Measurements from ENCODE around the gene ST8SIA1.

Gene ST8SIA1

DNA sequence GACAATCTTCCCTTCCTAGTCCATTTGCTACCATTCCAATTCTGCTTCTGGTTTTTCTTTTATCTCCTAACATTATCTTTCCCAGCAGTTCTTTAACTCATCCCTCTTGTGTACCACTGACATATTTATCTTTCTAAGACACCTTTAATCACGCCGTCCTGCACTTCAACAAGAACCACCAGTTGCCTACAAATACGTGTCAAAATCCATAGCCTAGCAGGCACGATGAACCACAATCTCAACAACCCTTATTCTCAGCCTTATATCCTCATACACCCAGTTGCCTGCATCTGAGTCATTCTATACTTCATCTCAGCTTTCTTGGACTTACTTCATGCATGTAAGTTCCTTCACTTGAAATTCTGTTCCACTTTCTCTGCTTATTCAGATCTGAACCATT, 16.4 kb upstream of the ST8SIA1 start:
- Mint-ChIP-seq H3K9me3 (no peaks in the 10 kb centered on the region), H3K27me3 (no peaks in the 10 kb centered on the region), H3K36me3 (ENCODE audit: low read depth) (no peaks in the 10 kb centered on the region), H3K4me3 (no peak overlapping the region), H3K27ac (no peak overlapping the region), H3K4me1 (ENCODE audit: low read depth) (peaks cover 12% of the 10 kb centered on the region)
- intact Hi-C loops (cut with micrococcal nuclease): no loop called here

- intact Hi-C loops (cut with micrococcal nuclease): no loop called here
- no peak overlapping the region for H3K27ac Mint-ChIP-seq
Observed at GRCh38 chr12:22348208-22348607, 13.7 kb upstream of the ST8SIA1 start.

GRCh38 chr12:22340143-22340542, 5.6 kb upstream of the ST8SIA1 start:
- Mint-ChIP-seq H3K4me3 (no peak overlapping the region), H3K36me3 (ENCODE audit: low read depth) (peaks cover 15% of the 10 kb centered on the region), H3K9me3 (peaks cover 30% of the 10 kb centered on the region), H3K27me3 (peaks cover 19% of the 10 kb centered on the region), H3K27ac (no peak overlapping the region), H3K4me1 (ENCODE audit: low read depth) (peaks cover 27% of the 10 kb centered on the region)
- intact Hi-C loops (cut with micrococcal nuclease): no loop called here

More at GRCh38 chr12:22348208-22348607, 13.7 kb upstream of the ST8SIA1 start:
- H3K4me3 Mint-ChIP-seq: no peak overlapping the region
- peaks cover 12% of the 10 kb centered on the region for H3K4me1 Mint-ChIP-seq (ENCODE audit: low read depth)
- no peaks in the 10 kb centered on the region for H3K36me3 Mint-ChIP-seq (ENCODE audit: low read depth)
- H3K9me3 Mint-ChIP-seq: peaks cover 6% of the 10 kb centered on the region
- H3K27me3 Mint-ChIP-seq: no peaks in the 10 kb centered on the region

GRCh38 chr12:22339691-22340090, 5.2 kb upstream of the ST8SIA1 start:
- peaks cover 24% of the 10 kb centered on the region for H3K27me3 Mint-ChIP-seq
- no peak overlapping the region for H3K27ac Mint-ChIP-seq
- H3K9me3 Mint-ChIP-seq: peaks cover 30% of the 10 kb centered on the region
- peaks cover 15% of the 10 kb centered on the region for H3K36me3 Mint-ChIP-seq (ENCODE audit: low read depth)
- intact Hi-C loops (cut with micrococcal nuclease): loop anchor here (5.0 to 10.0 kb wide), 2 partner anchors 105 to 642 kb away; no protein-coding TSS in a partner anchor
- peaks cover 31% of the 10 kb centered on the region for H3K4me1 Mint-ChIP-seq (ENCODE audit: low read depth)
- no peak overlapping the region for H3K4me3 Mint-ChIP-seq

GRCh38 chr12:22335794-22336166, 1.3 kb upstream of the ST8SIA1 start:
- no peak overlapping the region for H3K27ac Mint-ChIP-seq
- H3K36me3 Mint-ChIP-seq (ENCODE audit: low read depth): no peaks in the 10 kb centered on the region
- peak overlapping the region; percentile 86 for H3K4me3 Mint-ChIP-seq
- peaks cover under 1% of the 10 kb centered on the region for H3K9me3 Mint-ChIP-seq
- H3K27me3 Mint-ChIP-seq: peaks cover 54% of the 10 kb centered on the region
- intact Hi-C loops (cut with micrococcal nuclease): loop anchor here (2.0 to 10.0 kb wide), 3 partner anchors 109 to 638 kb away; no protein-coding TSS in a partner anchor
- peaks cover 51% of the 10 kb centered on the region for H3K4me1 Mint-ChIP-seq (ENCODE audit: low read depth)

DNA sequence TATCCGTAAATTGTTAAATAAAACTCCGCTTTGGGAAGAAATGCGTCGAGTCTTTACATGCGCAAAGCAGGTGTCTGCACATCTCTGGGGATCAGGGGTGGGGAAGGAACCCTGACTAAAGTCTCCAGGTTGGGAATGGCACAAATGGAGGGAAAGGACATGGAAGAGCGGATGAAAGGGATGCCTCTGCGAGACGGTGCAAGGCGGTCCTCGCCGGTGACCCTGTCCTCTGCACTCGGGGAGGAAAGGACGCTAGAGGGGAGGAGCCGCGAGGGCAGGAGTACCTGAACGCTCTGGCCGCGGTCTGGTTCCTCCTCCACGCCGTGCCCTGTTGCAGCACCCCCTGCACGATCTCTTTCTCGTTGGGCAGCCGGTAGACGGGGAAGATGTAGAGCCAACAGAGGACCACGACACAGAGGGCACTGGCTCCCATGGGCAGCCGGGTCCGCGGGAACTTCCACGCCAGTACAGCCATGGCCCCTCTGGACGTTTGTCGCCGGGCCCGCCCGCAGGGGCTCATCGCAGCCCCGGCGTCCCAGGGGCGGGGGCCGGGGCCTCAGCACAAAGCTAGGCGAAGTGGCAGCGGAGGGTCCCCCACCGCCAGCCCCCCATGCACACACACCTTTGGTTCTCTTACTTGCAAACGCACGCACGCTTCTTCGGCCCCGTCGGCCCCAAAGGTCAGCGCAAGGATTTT, 646 bp downstream of the ST8SIA1 start:
- Mint-ChIP-seq H3K4me1 (ENCODE audit: low read depth) (peaks cover 45% of the 10 kb centered on the region), H3K9me3 (no peaks in the 10 kb centered on the region), H3K27ac (no peak overlapping the region), H3K27me3 (peaks cover 57% of the 10 kb centered on the region), H3K36me3 (ENCODE audit: low read depth) (no peaks in the 10 kb centered on the region), H3K4me3 (peak overlapping the region; percentile 86)
- intact Hi-C loops (cut with micrococcal nuclease): loop anchor here (2.0 to 10.0 kb wide), 2 partner anchors 111 to 233 kb away; no protein-coding TSS in a partner anchor

- Mint-ChIP-seq H3K4me1 (ENCODE audit: low read depth) (peaks cover 45% of the 10 kb centered on the region), H3K9me3 (no peaks in the 10 kb centered on the region), H3K36me3 (ENCODE audit: low read depth) (no peaks in the 10 kb centered on the region), H3K27me3 (peaks cover 60% of the 10 kb centered on the region), H3K4me3 (peak overlapping the region; percentile 86), H3K27ac (no peak overlapping the region)
- intact Hi-C loops (cut with micrococcal nuclease): loop anchor here (10.0 kb wide), 1 partner anchor 112 kb away; no protein-coding TSS in a partner anchor
Observed at GRCh38 chr12:22333186-22333712, 1.3 kb downstream of the ST8SIA1 start.

DNA sequence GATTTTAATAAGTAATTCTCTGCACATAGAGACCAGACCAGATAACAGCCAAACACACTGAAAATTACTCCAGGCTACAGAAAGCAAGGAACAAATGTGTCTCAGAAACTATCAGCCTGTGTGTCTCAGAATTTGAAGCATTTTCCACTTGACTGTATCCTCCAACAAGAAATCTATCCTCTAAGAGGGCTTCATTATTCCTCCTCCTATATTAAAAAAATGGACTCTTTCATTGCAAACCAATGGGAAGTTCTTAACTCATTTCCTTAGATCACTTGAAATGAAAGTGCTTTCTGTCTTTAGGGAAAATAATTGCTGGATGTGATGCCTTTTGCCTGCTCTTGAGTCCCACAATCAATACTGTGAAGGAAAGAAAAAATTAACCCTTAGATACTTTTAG, 2.3 kb downstream of the ST8SIA1 start:
- Mint-ChIP-seq H3K27me3 (peaks cover 60% of the 10 kb centered on the region), H3K4me1 (ENCODE audit: low read depth) (peaks cover 45% of the 10 kb centered on the region), H3K4me3 (no peak overlapping the region), H3K36me3 (ENCODE audit: low read depth) (no peaks in the 10 kb centered on the region), H3K9me3 (no peaks in the 10 kb centered on the region), H3K27ac (no peak overlapping the region)
- intact Hi-C loops (cut with micrococcal nuclease): loop anchor here (10.0 kb wide), 1 partner anchor 113 kb away; no protein-coding TSS in a partner anchor

DNA sequence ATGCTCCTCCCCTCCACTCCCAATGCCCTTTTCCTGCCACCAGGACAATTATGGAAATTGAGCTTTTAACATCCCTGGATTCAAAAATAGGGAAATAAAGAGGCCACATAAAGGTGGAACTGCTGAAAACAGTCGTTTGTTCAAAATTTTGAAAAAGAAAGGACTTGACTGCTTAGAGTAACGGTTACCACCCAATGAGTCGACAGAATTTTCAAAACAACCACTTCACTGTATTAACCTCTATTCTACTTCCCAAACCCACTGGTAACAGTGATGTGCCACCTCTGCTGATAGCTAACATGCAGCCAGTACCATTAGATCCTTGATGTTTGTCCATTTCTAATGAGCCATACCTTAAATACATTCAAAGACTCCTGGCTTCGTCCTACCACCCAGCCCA, 4.9 kb downstream of the ST8SIA1 start:
- H3K4me3 Mint-ChIP-seq: no peak overlapping the region
- no peaks in the 10 kb centered on the region for H3K9me3 Mint-ChIP-seq
- peaks cover 35% of the 10 kb centered on the region for H3K4me1 Mint-ChIP-seq (ENCODE audit: low read depth)
- H3K27ac Mint-ChIP-seq: no peak overlapping the region
- H3K27me3 Mint-ChIP-seq: peaks cover 36% of the 10 kb centered on the region
- H3K36me3 Mint-ChIP-seq (ENCODE audit: low read depth): no peaks in the 10 kb centered on the region
- intact Hi-C loops (cut with micrococcal nuclease): loop anchor here (10.0 kb wide), 1 partner anchor 115 kb away; no protein-coding TSS in a partner anchor

DNA sequence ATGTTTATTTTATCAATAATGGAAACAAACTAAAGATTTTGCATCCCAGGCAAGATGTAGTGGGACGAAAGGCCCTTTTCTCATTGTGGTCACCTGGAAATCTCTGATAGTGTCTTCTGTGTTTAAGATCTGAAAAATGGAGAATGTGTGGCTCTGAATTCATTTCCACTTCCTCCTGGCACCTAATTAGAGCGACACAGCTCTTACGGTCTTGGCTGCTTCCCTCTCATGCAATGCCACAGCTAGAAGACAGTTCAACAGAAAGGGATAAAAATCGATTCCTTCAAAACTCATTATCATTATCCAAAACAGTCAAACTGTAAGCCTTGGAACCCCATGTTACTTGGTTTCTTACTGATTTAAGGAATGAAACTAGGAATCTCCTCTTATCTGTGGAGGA, 9.3 kb downstream of the ST8SIA1 start:
- H3K4me3 Mint-ChIP-seq: no peak overlapping the region
- H3K27me3 Mint-ChIP-seq: peaks cover 8% of the 10 kb centered on the region
- H3K9me3 Mint-ChIP-seq: no peaks in the 10 kb centered on the region
- H3K27ac Mint-ChIP-seq: no peak overlapping the region
- no peaks in the 10 kb centered on the region for H3K36me3 Mint-ChIP-seq (ENCODE audit: low read depth)
- peaks cover 33% of the 10 kb centered on the region for H3K4me1 Mint-ChIP-seq (ENCODE audit: low read depth)
- intact Hi-C loops (cut with micrococcal nuclease): no loop called here

- no peak overlapping the region for H3K27ac Mint-ChIP-seq
- no peaks in the 10 kb centered on the region for H3K9me3 Mint-ChIP-seq
- intact Hi-C loops (cut with micrococcal nuclease): no loop called here
- no peak overlapping the region for H3K4me3 Mint-ChIP-seq
- peaks cover 2% of the 10 kb centered on the region for H3K27me3 Mint-ChIP-seq
- H3K36me3 Mint-ChIP-seq (ENCODE audit: low read depth): no peaks in the 10 kb centered on the region
- H3K4me1 Mint-ChIP-seq (ENCODE audit: low read depth): peaks cover 27% of the 10 kb centered on the region
Observed at GRCh38 chr12:22322091-22322490, 12.4 kb downstream of the ST8SIA1 start.

DNA sequence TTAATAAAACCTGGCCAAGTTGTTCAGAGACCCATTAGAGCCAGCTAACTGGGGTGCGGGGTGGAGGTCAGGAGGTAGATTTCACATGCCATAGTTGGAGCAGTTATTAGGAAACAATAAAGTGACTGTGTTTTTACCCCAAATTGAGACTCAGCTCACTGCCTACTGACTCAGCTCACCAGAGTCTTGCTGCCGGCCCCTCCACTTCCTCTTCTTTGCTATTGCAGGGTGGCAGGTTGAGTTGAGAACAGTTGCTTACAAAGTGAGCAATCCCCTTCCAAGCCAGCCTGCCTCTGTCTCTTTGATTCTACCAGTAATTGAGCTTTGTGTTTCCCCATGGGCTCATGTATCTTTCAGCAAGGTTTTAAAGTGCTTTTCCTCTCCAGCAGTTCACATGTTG, 12.9 kb downstream of the ST8SIA1 start:
- H3K4me1 Mint-ChIP-seq (ENCODE audit: low read depth): peaks cover 27% of the 10 kb centered on the region
- peak overlapping the region; percentile 66 for H3K27ac Mint-ChIP-seq
- intact Hi-C loops (cut with micrococcal nuclease): no loop called here
- no peak overlapping the region for H3K4me3 Mint-ChIP-seq
- H3K27me3 Mint-ChIP-seq: peaks cover 2% of the 10 kb centered on the region
- H3K36me3 Mint-ChIP-seq (ENCODE audit: low read depth): no peaks in the 10 kb centered on the region
- no peaks in the 10 kb centered on the region for H3K9me3 Mint-ChIP-seq

DNA sequence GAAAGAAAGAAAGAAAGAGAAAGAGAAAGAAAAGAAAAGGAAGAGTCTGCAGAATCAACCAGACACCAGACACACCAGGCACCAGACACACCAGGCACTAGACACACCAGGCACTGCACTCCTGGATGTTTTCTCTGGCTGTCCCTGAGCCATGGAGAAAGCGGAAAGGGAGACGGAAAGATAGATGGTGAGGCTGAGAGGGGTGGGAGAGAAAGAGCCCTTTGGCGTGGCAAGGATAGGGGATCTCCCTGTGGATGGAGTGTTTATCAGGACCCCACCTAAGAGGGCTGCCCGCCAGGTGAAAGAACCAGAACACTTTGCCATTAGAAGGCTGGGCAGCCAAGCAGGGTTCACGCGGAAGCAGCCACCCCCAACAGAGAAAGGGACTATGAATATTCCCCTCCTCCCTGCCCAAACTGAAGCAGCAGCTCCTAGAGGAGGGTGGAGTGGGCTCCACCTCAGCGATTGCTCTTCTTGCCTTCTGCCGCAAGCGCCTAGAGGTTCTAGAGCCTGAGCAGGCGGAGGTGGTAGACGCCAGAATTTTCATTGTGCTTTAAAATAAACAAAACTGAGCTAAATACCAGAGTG, 13.4 kb downstream of the ST8SIA1 start:
- peaks cover 7% of the 10 kb centered on the region for H3K27me3 Mint-ChIP-seq
- intact Hi-C loops (cut with micrococcal nuclease): no loop called here
- H3K27ac Mint-ChIP-seq: peak overlapping the region; percentile 66
- H3K9me3 Mint-ChIP-seq: no peaks in the 10 kb centered on the region
- no peak overlapping the region for H3K4me3 Mint-ChIP-seq
- H3K4me1 Mint-ChIP-seq (ENCODE audit: low read depth): peaks cover 27% of the 10 kb centered on the region
- H3K36me3 Mint-ChIP-seq (ENCODE audit: low read depth): no peaks in the 10 kb centered on the region

GRCh38 chr12:22318108-22318737, 16.3 kb downstream of the ST8SIA1 start:
- intact Hi-C loops (cut with micrococcal nuclease): no loop called here
- H3K27ac Mint-ChIP-seq: no peak overlapping the region
- peaks cover 20% of the 10 kb centered on the region for H3K27me3 Mint-ChIP-seq
- H3K4me1 Mint-ChIP-seq (ENCODE audit: low read depth): peaks cover 27% of the 10 kb centered on the region
- H3K9me3 Mint-ChIP-seq: no peaks in the 10 kb centered on the region
- H3K36me3 Mint-ChIP-seq (ENCODE audit: low read depth): no peaks in the 10 kb centered on the region
- H3K4me3 Mint-ChIP-seq: no peak overlapping the region
